Fibroblast of pulmonary artery (primary cell): ENCODE measurements around the gene SLC17A2.

Source experiments
- DNase-seq: peaks from one replicate; pipeline ENCODE4 v3.0.0-alpha.2; 2010; ENCODE audit warnings: low read depth
- H3K4me3 ChIP-seq: replicated peaks from 2 replicates; pipeline ENCODE4 v1.5.1; 2011; ENCODE audit warnings: low read depth, mild to moderate bottlenecking, control low read depth, low read length, moderate library complexity
- TF ChIP-seq, protein P1 (sequence below): IDR thresholded peaks from 2 replicates; pipeline ENCODE4 v1.5.1; 2011; ENCODE audit warnings: mild to moderate bottlenecking, control low read depth, low read length, inconsistent platforms; ENCODE audit errors: missing control alignments

Gene SLC17A2

DNA sequence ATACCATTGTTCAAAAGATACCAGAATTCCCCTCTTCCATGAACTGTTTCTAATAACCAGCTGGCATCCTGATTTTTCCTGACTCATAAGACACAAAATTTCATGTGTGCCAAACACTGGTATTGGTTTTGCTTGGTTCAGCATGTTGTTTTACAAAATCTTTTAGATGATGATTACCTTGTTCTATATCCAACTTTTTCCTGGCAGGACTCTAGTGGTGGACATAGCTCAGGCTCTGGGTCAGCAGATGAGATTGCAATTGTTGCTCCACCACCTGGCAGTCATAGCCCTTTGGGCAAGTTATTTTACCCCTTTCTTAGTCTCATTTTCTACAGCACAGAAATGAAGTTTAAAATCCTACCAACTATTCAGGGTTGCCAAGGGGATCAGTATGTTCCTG lies 38.3 kb upstream of the SLC17A2 start:
- H3K4me3 ChIP-seq, result no peak overlapping the region
- peak; percentile 38 for DNase-seq
- TF ChIP-seq, protein P1, sequence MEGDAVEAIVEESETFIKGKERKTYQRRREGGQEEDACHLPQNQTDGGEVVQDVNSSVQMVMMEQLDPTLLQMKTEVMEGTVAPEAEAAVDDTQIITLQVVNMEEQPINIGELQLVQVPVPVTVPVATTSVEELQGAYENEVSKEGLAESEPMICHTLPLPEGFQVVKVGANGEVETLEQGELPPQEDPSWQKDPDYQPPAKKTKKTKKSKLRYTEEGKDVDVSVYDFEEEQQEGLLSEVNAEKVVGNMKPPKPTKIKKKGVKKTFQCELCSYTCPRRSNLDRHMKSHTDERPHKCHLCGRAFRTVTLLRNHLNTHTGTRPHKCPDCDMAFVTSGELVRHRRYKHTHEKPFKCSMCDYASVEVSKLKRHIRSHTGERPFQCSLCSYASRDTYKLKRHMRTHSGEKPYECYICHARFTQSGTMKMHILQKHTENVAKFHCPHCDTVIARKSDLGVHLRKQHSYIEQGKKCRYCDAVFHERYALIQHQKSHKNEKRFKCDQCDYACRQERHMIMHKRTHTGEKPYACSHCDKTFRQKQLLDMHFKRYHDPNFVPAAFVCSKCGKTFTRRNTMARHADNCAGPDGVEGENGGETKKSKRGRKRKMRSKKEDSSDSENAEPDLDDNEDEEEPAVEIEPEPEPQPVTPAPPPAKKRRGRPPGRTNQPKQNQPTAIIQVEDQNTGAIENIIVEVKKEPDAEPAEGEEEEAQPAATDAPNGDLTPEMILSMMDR, result no peak

DNA sequence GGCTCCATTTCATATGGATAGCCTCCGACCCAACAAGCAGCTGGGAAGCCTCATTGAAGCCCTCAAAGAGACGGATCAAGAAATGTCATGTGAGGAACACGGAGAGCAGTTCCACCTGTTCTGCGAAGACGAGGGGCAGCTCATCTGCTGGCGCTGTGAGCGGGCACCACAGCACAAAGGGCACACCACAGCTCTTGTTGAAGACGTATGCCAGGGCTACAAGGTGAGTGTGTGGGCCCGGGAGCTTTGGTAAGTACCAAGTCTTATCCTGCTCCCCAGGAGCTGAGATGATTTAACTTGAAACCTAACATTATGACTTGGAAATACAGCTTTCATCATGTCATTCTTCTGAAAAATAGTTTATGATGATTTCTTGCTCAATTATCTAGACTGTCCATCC lies 36.2 kb upstream of the SLC17A2 start:
- TF ChIP-seq, protein P1, result no peak
- no peak overlapping the region for H3K4me3 ChIP-seq
- DNase-seq, result no peak

DNA sequence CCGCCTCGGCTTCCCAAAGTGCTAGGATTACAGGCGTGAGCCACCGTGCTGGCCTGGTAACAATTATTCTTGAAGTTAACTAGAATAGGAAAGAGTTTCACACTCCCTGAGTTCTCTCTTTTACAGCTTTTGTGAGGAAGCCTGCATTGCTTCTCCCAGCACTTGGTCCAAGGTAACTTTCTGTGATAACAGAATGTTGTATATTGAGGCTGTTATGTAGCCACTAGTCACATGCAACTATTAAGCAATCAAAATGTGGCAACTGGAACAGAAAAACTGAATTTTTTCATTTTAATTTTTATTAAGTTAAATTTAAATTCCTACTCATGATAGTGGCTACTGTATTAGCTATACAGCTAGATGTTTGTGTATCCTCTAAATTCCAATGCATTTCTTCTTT lies 34.6 kb upstream of the SLC17A2 start:
- DNase-seq, result no peak
- H3K4me3 ChIP-seq, result no peak overlapping the region
- TF ChIP-seq, protein P1, result no peak

DNA sequence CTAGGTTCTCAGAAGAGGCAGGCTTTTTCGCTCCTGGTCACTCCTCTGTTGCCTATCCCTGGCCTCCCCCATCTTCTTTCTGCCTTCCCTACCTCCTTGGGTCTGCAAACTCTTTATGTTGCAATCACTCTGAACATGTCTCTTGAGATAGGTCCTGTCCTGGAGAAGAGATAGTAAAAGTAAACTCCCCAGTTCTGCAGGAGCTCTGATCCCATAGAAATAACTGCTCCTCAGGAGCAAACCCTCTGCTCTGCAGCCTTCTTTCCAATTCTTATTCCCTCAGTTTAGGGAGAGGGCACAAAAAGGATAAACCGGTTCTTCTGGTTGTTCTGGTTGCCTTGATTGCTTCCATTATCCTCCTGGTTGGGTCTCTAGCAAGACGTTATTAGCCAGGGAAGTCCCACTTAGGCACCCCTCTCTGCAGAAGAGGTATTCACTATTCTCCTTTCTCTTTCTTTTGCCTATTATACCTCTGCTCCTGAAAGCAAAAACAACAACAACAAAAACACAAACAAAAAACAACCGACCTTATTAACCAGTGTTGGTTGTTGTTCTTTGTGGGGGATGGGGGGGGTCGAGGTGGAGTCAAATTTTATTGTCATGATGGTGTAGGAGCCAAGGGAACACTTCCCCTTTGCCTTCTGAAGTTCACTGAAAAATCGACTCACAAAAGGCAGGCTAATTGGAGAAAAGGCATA lies 33.1 kb upstream of the SLC17A2 start:
- peak overlapping the region; percentile 75 for H3K4me3 ChIP-seq
- TF ChIP-seq, protein P1, result no peak
- DNase-seq, result peak; percentile 49

DNA sequence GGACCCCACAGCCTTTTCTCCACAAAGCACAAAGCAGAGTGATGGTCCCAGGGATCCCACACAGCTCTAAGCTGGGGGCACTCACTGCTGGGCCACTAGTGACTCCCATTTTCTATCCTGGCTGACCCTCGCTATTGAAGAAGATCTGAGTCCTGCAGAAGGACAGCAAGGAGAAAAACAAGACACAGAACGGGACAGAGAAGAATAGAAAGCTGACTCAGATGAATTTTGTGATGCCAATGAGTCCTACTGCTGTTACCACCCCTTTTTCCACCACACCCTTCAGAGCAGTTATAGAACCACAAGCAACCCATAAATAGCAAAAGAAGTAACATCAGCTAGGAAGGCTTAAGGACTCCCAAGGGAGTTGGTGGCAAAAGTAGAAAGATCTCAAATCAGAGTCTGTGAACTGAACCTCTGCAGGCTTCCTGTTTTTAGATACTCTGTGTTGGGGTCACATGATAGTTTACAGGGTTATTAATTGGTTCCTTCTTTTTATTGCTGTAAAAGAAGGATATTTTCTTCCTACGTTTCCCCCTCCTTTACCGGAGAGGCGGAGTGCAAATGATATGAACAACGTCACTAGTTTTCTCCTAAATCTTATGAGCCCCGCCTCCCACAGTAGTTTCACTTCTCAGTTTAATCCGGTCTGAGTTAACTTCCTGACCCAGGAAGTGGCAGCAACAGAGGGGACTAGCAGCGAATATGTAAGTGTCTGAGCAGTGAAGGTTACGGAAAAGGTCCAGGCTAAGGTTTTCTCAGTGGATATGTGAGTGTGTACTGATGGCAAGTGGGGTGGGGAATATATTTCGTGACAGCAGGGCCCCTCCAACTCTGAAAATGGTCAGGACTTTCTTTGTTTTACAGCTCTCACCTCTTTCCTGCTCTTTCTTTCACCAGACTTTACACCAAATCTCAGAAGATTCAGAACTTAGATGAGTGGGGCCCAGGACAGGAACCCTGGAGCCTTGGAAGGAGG lies 31.9 kb upstream of the SLC17A2 start, which contains the start of gene TRIM38:
Gene TRIM38 (plus strand): TSS at position 654 of the 979 bp plus-strand sequence. CDS start 3,721 bp downstream, outside the sequence.
- TF ChIP-seq, protein P1, result no peak
- peak; percentile 93 for DNase-seq
- peak within 1 kb of the TSS; percentile 75 for H3K4me3 ChIP-seq

DNA sequence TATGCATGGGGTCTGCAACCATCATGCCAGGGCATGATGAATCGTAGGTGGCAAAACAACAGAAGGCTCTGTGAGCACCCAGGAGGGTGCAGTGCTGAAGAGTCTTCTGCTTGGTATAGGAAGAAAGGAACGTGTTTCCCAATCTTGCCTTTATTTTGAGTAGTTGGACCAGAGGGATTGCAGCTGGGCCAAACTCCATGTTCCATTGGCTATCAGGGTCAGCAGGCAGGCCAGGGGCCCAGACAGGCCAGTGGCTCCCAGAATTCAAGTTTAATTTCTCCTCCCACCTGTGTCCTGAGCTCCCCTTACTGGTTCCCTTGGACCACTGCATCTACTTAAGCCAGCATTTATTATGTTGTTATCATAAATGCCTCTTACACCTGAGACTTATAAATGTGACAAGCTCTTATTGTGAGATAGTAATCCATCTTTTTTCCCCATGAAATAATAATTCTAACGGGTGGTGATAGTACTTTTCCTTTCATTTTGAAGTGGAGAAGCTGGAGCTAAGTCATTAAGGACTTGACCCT lies 31.2 kb upstream of the SLC17A2 start:
- TF ChIP-seq, protein P1, result peak; percentile 4
- no peak for DNase-seq
- H3K4me3 ChIP-seq, result no peak overlapping the region
